ENCODE results near the gene PCDH1.

The PCDH1 gene

DNA sequence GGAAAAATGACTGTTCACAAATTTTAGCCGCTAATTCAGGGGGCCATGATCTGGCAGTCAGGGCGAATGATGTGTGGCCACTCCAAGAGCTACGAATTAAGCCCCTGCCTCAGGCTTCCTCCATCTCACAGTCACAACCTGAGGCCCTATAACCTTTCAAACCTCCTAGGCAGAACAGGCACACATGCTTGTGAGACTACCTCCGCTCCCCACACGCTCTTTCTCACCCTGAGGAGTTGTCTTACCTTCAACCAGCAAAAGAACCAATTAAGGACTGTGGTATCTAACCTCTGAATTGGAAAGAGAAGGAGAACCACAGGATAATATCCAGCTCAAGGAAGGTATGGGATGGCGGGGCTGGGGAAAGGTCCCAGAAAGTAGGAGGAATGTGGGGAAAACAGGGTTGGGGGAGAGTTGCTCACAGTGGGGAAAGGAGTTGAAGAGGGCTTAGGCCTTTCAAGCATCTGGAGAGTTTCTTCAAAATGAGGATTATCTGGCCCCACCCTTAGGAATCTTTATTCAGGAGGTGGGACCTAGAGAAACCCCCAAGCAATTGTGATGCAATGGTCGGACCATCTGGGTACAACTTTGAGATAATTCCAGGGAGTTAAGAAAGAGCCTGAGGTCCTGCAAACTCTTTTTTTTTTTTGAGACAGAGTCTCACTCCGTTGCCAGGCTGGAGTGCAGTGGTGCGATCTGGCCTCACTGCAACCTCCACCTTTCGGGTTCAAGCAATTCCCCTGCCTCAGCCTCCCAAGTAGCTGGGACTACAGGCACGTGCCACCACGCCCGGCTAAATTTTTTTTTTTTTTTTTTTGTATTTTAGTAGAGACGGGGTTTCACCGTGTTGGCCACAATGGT lies 5.5 kb downstream of the PCDH1 start:
- FAIRE-seq = no peak

DNA sequence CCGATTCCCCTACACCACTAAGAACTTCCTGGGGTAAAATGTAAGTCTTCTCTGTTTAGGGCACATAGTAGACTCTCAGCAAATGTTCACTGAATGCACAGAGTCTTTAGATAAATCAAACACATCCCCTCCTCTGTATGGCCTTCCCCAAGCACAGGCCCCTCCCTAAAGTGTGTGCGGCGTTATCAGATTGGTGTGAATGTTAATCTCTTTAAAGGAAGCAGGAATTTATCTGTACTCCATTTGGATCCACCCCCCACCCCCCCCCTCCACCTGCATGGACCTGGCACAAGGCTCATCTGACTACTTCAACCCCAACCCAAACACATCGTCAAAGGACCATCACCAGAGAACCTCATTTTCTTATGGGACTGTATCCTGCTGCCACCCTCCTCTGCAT lies 6.3 kb downstream of the PCDH1 start:
- FAIRE-seq = no peak

DNA sequence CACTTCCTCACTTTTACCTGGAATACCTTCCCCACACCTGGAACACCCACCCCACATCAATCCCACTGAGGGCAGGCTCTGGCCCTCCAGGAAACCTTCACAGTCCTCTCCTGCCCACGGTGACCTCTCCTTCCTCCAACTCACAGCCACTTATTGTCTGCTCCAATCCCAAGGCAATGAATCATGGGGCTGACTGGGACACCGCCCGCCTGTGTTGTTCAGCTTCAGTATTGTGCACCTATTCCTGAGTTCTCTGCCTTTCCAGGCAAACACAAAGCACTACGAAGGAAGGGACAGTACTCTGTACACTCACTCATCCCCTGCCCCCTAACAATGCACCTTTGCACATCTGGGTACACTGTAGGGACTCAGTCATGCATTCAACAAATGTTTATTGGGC lies 7.3 kb downstream of the PCDH1 start:
- FAIRE-seq = no peak

DNA sequence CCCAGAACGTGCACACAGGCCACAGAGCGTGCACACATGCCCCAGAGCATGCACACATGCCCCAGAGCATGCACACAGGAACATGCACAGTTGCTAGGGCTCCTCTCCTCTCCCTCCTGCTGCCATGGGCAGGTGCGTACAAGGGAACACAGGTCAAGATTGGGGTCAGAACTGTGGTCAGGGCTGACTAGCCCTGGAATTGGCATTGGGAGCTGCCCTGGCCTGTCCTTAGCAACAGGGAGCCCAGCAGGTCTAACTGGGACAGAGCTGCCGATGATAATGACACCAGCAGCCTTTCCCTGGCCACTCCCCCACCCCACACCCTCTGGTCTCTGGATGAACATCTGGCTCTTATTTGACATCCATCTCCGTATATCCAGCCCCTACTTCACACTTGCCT lies 8.0 kb downstream of the PCDH1 start:
- no peak for FAIRE-seq

DNA sequence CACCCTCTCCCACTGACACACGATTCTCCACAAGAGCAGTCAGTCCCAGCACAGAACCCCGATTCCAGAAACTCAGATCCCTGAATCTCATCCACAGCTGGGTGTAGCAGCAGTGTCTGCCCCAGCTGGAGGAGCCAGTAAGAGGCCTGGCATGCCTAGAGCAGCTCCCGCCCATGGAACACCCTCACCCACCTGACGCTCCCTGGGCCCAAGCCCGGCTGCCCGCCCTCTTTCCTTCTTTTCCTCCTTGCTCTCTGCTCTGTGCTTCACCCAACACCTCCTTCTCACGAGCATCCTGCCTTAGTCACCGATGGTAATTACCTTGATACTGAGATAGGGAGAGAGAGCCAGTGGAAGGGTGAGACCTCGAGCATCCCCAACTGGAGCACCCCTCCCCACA lies 8.7 kb downstream of the PCDH1 start:
- no peak for FAIRE-seq

DNA sequence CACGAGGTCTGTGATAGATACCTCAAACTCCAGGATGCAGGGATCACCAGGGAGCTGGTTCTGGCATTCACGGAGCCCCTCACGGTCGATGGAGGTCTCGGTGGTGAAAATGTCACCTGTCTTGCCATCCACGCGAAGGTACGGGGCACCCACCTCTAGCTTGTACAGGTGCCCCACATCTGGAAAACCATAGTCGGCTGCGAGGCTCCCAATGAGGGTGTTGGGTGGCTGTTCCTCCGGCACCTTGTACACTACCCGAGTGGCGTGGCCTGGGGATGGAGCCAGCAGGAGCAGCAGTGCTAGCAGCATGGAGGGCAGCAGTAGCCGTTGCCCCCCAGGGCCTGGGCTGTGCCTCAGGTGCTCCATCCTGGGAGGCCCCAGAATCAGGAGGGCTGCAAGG lies 9.2 kb downstream of the PCDH1 start:
- FAIRE-seq = no peak

DNA sequence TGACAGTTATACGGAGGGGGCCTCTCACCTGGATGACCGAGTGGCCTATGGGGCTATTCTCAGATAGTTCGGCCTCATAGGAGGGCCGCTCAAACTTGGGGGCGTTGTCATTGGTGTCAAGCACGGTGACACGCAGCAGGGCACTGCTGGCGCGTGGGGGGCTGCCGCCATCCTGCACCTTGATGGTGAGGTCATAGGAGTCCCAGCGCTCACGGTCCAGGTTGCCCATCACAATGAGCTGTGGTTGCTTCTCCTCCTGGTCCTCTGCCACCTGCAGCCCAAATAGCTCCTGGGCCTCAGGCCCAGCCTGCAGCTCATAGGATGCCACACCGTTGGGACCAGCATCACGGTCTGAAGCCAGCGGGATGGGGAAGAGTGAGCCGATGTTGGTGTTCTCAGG lies 9.7 kb downstream of the PCDH1 start:
- FAIRE-seq = no peak

DNA sequence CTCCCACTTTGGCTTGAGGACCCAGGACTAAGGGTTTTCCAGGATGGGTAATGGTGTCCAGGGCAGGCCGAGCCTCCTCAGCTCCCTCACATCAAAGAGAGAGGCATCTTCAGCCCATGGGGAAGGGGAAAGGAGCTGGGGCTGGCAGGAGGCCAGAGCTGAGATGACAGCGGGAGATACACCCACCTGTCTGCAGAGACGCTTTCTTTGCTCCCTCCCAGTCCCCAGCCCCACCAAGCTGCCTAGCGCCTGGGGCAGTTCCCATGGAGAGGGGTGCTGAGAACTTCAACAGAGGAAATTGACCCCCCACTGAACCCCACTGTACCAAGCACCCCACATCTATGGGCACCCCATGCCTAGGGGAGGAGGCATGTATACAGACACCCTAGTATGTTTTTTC lies 10.6 kb downstream of the PCDH1 start:
- no peak for FAIRE-seq

DNA sequence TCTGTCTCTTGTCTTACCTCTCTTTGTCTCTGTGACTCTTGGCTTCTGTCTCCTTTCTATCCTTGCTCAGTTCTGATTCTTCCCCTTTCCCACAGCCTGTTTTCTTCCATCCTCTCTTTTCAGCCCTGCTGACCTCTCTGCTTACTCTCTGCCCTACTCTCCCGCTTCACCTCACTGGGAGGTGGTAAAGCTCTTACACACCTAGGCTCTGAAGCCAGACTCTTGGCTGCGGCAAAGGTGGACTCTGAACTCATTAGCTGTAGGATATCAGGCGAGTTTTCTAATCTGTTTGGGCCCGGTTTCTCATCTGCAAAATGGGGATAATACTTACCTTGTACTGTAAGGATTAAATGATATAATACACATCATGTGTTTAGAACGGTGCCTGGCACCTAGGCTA lies 11.1 kb downstream of the PCDH1 start:
- no peak for FAIRE-seq

DNA sequence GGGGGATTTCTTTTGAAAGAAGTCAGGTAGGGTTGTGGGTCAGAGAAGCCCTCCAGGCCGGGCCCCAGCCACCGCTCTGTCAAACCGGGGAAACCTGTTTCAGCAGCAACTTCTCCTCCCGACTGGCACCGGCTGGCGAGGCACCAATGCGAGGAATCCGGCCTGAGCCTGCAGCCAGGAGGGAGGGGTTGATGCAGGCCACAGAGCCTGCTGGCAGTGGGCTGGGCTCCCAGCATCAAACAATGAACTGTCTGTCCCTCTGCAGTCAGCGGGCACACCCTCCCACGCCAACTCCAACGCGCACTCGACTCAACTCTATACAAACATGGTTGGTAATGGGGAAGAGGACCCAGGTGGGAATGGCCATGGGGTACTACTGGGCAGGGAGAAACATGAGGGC lies 12.1 kb downstream of the PCDH1 start:
- no peak for FAIRE-seq

DNA sequence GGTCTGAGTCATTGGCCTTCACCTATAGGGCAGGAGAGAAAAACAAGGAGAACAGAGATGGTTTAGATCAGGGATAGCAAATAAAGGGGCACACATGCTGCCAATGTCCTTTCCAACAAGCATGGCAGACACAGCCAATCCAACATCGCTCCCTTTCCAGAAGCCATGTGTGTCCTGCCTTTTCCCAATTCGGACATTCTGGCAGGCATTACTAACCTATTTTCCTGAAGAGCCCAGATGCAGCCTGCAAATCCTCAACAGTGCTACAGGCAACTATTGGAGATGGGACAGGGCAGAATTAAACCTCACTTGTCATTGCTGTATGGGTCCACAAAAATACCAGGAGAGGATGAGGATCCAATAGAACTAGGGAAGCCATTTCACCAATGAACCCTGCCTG lies 12.8 kb downstream of the PCDH1 start:
- FAIRE-seq = no peak

DNA sequence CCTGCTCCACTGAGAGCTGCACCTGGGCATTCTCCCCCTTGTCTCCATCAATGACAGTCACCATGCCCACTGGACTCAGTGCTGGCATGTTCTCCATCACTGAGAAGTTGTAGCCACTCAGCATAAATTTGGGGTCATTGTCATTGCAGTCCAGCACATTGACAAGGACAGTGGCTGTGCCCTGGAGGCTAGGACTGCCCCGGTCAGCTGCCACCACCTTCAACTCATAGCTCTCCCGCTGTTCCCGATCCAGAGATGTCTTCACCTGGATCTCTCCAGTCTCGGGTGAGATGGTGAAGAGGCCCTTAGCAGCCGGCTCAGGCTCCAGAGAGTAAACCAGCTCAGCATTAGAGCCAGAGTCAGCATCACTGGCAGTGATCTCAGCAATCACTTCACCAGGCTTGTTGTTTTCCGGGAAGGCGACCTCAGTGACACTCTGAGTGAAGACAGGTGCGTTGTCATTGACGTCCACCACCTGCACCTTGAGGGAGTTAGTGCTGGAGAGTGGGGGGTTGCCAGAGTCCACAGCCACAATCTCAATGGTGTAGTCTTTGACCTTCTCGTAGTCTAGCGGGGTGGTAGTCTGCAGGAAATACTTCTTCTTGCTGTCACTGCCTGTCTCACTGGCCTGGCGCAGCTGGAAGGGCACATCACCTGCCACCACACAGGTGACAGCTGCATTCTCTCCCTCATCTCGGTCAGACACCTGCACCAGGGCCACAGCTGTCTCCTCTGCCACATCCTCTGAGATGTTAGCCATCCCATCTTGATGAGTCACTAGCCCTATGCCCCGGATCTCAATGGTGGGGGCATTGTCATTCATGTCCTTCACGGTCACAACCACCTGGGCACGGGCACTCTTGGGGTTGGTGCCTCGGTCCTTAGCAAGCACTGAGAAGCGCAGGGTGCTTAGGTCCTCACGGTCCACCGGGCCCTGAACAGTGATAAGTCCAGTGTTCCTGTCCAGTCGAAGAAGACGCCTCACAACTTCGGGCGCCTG lies 13.5 kb downstream of the PCDH1 start:
- no peak for FAIRE-seq

DNA sequence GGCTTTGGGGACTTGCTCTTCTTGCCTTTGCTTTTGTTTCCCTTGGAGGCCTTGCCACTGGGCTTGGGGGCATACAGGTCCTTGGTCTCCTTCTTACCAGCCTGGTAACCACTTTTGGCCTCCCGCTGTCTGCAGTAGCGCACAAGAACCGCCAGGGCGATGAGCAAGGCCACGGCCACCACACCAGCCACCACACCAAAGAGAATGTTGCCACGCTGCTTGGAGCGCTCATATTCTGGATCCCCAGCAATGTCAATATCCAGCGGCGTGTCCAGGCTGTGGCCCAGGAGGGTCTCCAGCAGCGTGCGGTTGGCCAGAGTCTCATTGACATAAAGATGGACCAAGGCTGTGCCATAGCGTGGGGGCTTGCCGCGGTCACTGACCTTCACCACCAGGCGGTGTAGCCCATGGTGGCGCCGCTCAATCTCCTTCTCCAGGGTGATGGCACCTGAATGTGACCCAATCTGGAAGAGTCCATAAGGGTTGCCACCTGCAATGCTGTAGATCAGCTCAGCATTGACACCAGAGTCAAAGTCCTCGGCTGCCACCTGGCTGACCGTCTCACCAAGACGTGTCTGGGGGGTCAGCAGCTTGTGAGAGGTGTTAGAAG lies 14.5 kb downstream of the PCDH1 start:
- FAIRE-seq = no peak

DNA sequence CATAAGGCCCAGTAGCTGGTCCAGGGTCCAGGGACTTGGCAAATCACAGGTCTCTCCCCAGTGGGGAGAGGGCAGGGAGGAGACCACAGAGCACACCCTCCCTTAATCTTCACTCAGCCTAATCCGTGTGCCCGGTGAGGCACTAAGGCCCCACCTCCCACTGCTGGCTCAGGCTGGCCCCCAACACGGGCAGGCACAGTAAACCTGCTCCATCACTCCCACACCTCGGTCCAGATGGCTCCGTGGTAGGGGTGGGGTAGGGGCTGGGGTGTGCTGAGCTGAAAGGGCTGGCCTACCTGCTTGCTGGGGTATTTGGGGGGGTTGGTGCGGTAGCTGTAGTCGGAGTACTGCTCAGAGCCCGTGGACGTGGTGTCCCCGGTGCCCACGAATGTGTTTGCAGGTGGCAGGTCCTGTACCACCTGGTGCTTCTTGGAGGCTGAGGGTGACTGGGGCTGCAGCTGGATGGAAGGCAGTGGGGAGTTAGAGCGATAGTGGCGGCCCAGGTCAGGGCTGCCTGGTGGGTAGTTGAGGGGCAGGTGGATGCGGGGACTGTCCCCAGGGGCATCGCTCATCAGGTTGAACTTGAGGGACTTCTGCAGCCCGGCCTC lies 15.2 kb downstream of the PCDH1 start:
- no peak for FAIRE-seq

DNA sequence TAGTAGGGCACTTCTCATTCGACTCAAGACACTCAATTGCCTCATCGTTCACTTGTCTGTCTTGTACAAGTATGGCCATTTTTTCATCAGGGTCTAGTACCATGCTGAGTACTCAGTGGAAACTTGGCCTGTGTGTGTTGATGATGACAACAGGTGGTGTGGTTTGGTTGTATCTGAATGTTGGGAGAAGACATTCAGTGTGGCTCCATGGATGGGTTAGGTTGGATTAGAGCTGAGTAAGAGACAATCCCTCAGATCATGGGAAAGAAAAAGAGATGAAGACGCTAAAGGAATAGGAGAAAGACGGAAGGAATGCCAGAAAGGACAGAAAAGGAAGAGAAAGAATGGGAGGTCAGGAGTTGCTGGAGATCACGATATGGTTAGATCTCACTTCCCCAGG lies 17.0 kb downstream of the PCDH1 start:
- no peak for FAIRE-seq

DNA sequence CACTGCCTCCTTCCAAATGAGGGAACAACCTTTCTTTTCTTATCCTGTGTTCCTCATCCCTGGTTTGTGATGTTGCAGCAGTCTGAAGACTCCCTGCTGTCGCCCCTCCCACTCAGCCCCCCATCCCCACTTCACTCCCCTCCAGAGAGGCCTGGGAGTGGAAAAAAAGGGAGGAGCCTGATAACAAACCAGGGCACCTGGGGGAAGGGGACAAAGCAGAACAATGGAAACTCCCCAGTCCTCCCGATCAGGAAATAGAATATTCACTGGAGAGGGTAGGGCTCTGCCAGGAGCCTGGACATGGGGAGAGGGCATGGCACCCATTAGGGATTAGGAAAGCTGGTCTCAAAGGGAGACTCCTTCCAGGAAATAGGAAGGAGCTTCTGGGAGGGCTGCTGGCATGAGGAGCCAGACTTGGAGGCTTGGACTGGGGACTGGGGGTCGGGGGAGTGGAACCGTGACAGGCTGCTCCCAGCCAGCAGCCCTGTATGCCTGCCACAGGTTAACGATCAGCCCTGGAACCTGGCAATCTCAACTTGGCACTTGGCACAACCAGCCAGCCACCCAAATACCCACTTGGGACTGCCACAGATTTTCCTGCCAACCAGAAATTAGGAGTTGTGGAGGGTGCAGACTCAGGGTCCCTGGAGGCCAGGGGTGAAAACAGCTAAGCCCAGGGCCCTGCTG lies 20.0 kb downstream of the PCDH1 start:
- FAIRE-seq = no peak

DNA sequence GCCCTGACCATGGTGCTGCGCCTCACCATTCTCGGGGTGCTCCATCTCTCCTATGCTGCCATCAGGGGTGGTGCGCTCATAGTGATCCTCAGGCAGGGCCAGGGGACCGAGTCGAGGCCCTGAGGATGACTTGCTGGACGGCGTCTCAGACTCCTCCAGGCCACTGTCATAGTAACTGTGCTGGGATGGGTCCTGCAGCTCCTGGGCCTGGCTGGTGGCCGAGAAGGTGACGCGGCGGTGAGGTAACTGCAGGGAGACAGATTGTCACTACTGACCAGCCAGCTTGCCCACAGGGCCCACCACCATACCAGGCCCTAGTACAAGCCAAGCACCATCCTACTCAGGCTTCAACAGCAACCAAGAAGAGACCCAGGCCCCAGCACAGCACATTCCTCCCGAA lies 21.0 kb downstream of the PCDH1 start:
- no peak for FAIRE-seq

DNA sequence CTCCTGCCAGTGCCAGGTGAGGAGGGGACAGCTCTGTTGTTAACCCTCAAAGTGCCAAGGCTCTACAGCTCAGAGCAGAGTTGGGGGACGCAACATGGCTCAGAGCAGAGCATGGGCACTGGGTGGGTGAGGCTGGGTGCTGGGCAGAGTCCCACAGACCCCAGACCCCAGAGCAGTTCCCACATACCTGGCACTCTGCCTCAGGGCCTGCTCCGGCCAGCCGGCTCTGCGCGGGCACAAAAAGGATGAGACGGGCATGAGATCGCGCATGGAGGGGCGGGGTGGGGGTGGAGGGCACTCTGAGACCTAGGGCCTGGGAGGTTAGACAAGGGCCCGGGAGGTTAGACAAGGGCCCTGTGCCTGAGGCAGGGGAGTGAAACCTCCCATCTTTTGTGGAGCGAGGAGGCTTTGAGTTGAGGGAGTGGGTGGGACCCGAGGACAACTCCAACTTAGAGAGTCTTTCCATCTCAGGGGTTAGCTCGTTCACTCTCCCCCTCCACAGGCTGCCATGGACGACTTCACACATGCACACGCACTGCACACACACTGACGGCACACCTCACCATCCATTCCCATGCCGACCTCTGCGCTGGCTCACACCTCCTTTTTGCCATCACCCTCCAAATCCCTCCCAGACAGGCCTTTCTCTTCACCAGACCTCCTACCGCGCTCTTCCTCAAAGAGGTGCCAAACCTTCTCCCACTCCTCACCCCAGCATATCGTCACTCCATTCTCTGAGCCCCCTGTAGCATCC lies 22.0 kb downstream of the PCDH1 start:
- no peak for FAIRE-seq

DNA sequence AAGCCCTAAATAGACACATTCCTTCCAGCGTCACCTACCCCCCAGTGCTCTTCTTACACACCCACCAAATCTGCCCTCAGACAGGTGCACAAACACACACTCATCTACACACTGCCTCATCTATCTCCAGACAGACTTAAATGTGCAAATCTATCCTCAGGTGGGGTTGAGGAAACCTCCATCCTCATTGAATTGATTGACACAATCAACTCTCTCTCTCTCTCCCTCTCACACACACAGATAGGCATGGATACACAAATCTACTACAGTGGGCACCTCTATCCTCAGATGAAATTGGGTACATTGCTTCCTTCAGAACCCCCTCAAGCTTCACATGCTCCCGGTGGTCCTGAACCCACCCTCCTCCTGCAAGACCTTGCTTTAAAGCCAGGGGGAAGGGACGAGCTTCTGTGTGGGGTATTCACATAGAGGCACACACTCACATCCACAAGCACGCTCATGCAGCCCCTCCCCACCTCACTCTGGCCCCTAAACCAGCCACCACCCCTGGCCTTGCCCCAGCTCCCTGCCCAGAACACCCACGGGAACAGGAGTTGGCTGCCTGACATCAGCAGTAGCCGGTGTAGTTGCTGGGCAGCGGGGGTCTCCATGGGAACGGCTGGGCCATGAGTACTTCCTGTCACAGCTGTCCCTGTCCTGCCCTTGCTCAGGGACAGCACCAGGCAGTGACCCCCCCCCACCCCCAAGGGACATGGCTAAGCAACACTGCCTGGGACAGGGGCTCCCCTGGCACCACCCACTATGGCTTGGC lies 22.8 kb downstream of the PCDH1 start:
- FAIRE-seq = no peak

DNA sequence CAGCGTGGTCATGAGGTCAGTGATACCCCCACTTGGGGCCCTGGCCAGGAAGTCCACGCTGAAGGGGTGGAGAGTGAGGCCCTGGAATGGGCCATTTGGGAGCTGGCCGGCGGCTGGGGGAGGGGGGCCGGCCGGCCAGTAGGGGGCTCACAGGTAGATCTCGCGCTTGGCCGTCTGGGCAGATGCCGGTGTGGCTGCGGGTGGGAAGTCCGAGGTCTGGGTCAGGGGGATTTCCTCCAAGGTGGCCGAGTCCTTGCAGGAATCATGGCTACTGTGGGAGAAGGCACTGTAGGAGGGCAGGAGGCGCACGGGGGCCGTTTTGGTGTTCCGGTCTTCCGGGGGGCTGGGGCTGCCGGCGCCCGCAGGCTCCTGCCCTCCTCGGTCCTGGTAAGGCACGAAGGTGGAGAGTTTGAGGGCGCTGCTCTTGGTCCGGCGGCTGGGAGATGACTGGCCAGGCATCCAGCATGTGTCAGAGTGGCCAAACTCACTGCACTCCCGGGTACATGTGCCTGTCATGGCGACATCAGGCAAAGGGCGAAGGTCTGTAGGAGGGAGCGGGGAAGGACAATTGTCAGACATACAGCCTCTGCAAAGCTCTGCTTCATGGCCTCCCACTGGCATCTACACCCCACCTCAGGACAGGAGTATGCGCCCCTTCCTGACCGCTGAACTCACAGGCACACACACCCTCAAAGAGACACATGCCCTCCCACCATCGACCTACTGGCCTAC lies 24.1 kb downstream of the PCDH1 start:
- FAIRE-seq = no peak

Measured in endometrium (tissue), 2 donors.